Activated CD8-positive, alpha-beta T cell treated with anti-CD3 and anti-CD28 coated beads for 36 hours (primary cell): ENCODE data around the gene TMEM156. TPM values are rescaled to one million over a fixed set of nuclear protein-coding genes. Genes with fewer than 3 reads are reported as not detected.

Experiments
- ATAC-seq: fragments of 200-7000 bp; cut with Tn5 transposase; one replicate; pipeline ENCODE4 v1.10.0; 2021; ENCODE audit warnings: mild to moderate bottlenecking, moderate library complexity
- CTCF ChIA-PET: fragments of 350-600 bp; sonication (Branson Sonifier 250); formaldehyde crosslinking; loops from one replicate; lab custom pipeline; 2021; ENCODE audit warnings: antibody characterized with exemption; lab: Charles Lee
- POLR2A ChIA-PET: fragments of 350-600 bp; sonication (Branson Sonifier 250); formaldehyde crosslinking; loops from one replicate; lab custom pipeline; 2021; ENCODE audit warnings: antibody characterized with exemption; lab: Charles Lee
- DNase-seq: peaks from one replicate; pipeline ENCODE4 v3.0.0-alpha.2; 2020
- H3K27ac Mint-ChIP-seq: one replicate; pipeline ENCODE4 v1.8.0; 2021; ENCODE audit warnings: mild to moderate bottlenecking, mixed read lengths
- H3K27me3 Mint-ChIP-seq: one replicate; pipeline ENCODE4 v1.8.0; 2021; ENCODE audit warnings: mixed read lengths
- H3K36me3 Mint-ChIP-seq: one replicate; pipeline ENCODE4 v1.8.0; 2021; ENCODE audit warnings: low read depth, mixed read lengths
- H3K4me1 Mint-ChIP-seq: one replicate; pipeline ENCODE4 v1.8.0; 2021; ENCODE audit warnings: low read depth, mixed read lengths
- H3K4me3 Mint-ChIP-seq: one replicate; pipeline ENCODE4 v1.8.0; 2021; ENCODE audit warnings: mild to moderate bottlenecking, moderate library complexity, mixed read lengths
- H3K9me3 Mint-ChIP-seq: one replicate; pipeline ENCODE4 v1.8.0; 2021; ENCODE audit warnings: mixed read lengths
- intact Hi-C: fragments of 100-400 bp; cut with micrococcal nuclease; formaldehyde crosslinking; loops from one replicate; pipeline ENCODE4 v1.10.0; 2022
- total RNA-seq, 2 experiments: library from RNA; stranded (reverse); gene quantifications; one replicate each; pipeline ENCODE4 v1.2.3, GENCODE V29; 2021
- TF ChIP-seq, protein P1 (sequence below): fragments of 200-600 bp; IDR thresholded peaks from one replicate; pipeline ENCODE4 v1.8.0; 2022; ENCODE audit warnings: antibody characterized with exemption, mild to moderate bottlenecking

TMEM156 gene
- total RNA-seq, 2 experiments from 2014 or later: 11.7 to 12.0 TPM

DNA sequence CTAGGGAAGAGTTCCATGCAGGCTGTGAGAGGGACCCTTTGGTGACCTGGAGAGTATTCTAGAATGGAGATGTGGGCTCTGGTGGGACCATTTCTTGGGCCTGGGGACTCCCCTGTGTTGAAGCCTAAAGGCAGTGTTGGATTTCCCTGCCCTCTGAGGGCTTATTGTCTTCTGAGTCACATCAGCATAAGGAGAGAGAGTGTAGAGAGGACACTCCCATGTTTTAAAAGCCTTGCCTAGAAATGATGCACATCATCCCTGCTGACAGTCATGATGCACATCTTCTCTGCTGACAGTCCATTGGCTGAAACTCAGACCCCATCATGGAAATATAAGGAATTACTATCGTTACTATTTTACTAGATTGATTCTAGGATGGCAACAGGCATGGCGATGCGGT is 112.7 kb downstream of the TMEM156 start:
- Mint-ChIP-seq H3K4me3 (no peak overlapping the region), H3K36me3 (no peaks in the 10 kb centered on the region)

DNA sequence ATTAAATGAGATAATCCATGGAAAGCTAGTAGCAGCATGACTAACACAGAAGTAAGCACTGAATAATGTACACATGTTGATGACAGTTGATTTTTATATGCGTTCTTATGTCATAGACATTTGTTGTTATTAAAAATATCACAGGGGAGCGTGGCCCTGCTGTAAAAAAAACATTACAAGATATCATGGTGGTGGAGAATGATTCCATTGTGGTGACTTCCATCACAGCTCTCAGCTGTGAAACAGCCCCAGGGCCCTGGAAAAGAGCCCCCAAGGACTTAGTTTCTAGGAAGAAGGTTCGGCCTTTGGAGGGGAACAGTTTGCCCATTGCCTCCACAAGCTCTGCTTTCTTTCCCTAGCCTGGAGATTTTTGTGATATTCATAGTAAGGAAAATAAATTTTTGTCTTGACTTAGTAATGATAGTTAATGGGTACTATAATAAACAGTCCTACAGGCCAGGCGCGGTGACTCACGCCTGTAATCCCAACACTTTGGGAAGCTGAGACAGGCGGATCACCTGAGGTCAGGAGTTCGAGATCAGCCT is 114.7 kb downstream of the TMEM156 start:
- H3K27me3 Mint-ChIP-seq: no peaks in the 10 kb centered on the region
- H3K27ac Mint-ChIP-seq: no peak overlapping the region
- ChIA-PET CTCF (interaction anchor here (1.1 kb wide), 1 partner anchor 158 kb away, joined by 3 read pairs; no protein-coding TSS in a partner anchor), POLR2A (no interaction called here)
- intact Hi-C loops: no loop called here
- ATAC-seq: no peak
- TF ChIP-seq, protein P1, sequence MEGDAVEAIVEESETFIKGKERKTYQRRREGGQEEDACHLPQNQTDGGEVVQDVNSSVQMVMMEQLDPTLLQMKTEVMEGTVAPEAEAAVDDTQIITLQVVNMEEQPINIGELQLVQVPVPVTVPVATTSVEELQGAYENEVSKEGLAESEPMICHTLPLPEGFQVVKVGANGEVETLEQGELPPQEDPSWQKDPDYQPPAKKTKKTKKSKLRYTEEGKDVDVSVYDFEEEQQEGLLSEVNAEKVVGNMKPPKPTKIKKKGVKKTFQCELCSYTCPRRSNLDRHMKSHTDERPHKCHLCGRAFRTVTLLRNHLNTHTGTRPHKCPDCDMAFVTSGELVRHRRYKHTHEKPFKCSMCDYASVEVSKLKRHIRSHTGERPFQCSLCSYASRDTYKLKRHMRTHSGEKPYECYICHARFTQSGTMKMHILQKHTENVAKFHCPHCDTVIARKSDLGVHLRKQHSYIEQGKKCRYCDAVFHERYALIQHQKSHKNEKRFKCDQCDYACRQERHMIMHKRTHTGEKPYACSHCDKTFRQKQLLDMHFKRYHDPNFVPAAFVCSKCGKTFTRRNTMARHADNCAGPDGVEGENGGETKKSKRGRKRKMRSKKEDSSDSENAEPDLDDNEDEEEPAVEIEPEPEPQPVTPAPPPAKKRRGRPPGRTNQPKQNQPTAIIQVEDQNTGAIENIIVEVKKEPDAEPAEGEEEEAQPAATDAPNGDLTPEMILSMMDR: no peak
- no peaks in the 10 kb centered on the region for H3K36me3 Mint-ChIP-seq
- H3K9me3 Mint-ChIP-seq: no peaks in the 10 kb centered on the region
- no peak for DNase-seq
- H3K4me1 Mint-ChIP-seq: peaks cover 8% of the 10 kb centered on the region
- H3K4me3 Mint-ChIP-seq: no peak overlapping the region

More for the DNA sequence above, 112.7 kb downstream of the TMEM156 start:
- CTCF ChIA-PET: no interaction called here
- ATAC-seq (no peak), DNase-seq (no peak)
- intact Hi-C loops: no loop called here
- TF ChIP-seq, protein P1: no peak
- no peaks in the 10 kb centered on the region for H3K9me3 Mint-ChIP-seq
- H3K27me3 Mint-ChIP-seq: no peaks in the 10 kb centered on the region
- no peak overlapping the region for H3K27ac Mint-ChIP-seq
- POLR2A ChIA-PET: no interaction called here
- peaks cover 8% of the 10 kb centered on the region for H3K4me1 Mint-ChIP-seq

Other genes with a start within 250 kb of the TMEM156 start
- under 1 TPM; 0.11 to 0.22 TPM for gene TLR10, start 249.4 kb downstream of the TMEM156 start, total RNA-seq
- gene TLR1, start 227.6 kb downstream of the TMEM156 start, total RNA-seq: 1 to 10 TPM; 1.5 to 1.9 TPM
- 1 to 10 TPM; 1.6 to 2.0 TPM for gene TLR6, start 175.6 kb downstream of the TMEM156 start, total RNA-seq
- gene FAM114A1, start 164.6 kb downstream of the TMEM156 start, total RNA-seq: under 1 TPM; 0.16 to 0.20 TPM
- 1 to 10 TPM; 6.6 to 6.8 TPM for gene KLHL5, start 29.8 kb upstream of the TMEM156 start, total RNA-seq
- gene WDR19, start 150.1 kb upstream of the TMEM156 start, total RNA-seq: 10 to 100 TPM; 12.0 to 14.5 TPM